Measurements from ENCODE around the gene PDE1C.
A peak's percentile ranks its signal among the peaks of the same experiment; 100 is the strongest.

The PDE1C gene

GRCh38 chr7:31786326-31786725 is 283.9 kb downstream of the PDE1C start:
- no peak for TF ChIP-seq CTCF (IDR thresholded peaks at IDR 0.05; ENCODE audit: insufficient read depth, low read depth, low read length, missing control alignments)
- no peak overlapping the region for H3K4me3 ChIP-seq (ENCODE audit: low read length)
- no peak for DNase-seq (ENCODE audit: low read depth)

- TF ChIP-seq CTCF (IDR thresholded peaks at IDR 0.05; ENCODE audit: insufficient read depth, low read depth, low read length, missing control alignments): no peak
- no peak for DNase-seq (ENCODE audit: low read depth)
- H3K4me3 ChIP-seq (ENCODE audit: low read length): no peak overlapping the region
Measured at GRCh38 chr7:31785101-31785500, 285.1 kb downstream of the PDE1C start.

GRCh38 chr7:31783221-31783620 is 287.0 kb downstream of the PDE1C start:
- no peak for TF ChIP-seq CTCF (IDR thresholded peaks at IDR 0.05; ENCODE audit: insufficient read depth, low read depth, low read length, missing control alignments)
- DNase-seq (ENCODE audit: low read depth): no peak
- no peak overlapping the region for H3K4me3 ChIP-seq (ENCODE audit: low read length)

- peak; percentile 70 for DNase-seq (ENCODE audit: low read depth)
- peak; percentile 82 for TF ChIP-seq CTCF (IDR thresholded peaks at IDR 0.05; ENCODE audit: insufficient read depth, low read depth, low read length, missing control alignments)
- H3K4me3 ChIP-seq (ENCODE audit: low read length): no peak overlapping the region
Measured at GRCh38 chr7:31782411-31782991, 287.7 kb downstream of the PDE1C start.

GRCh38 chr7:31778296-31778695 is 291.9 kb downstream of the PDE1C start:
- no peak for DNase-seq (ENCODE audit: low read depth)
- no peak for TF ChIP-seq CTCF (IDR thresholded peaks at IDR 0.05; ENCODE audit: insufficient read depth, low read depth, low read length, missing control alignments)
- no peak overlapping the region for H3K4me3 ChIP-seq (ENCODE audit: low read length)

- TF ChIP-seq CTCF (IDR thresholded peaks at IDR 0.05; ENCODE audit: insufficient read depth, low read depth, low read length, missing control alignments): no peak
- peak; percentile 59 for DNase-seq (ENCODE audit: low read depth)
Measured at GRCh38 chr7:31776616-31777015, 293.6 kb downstream of the PDE1C start.

GRCh38 chr7:31775556-31775955 is 294.7 kb downstream of the PDE1C start:
- no peak for TF ChIP-seq CTCF (IDR thresholded peaks at IDR 0.05; ENCODE audit: insufficient read depth, low read depth, low read length, missing control alignments)
- peak; percentile 33 for DNase-seq (ENCODE audit: low read depth)

More at GRCh38 chr7:31776616-31777015, 293.6 kb downstream of the PDE1C start:
- no peak overlapping the region for H3K4me3 ChIP-seq (ENCODE audit: low read length)

More at GRCh38 chr7:31775556-31775955, 294.7 kb downstream of the PDE1C start:
- no peak overlapping the region for H3K4me3 ChIP-seq (ENCODE audit: low read length)
